Ovary (tissue), 3 donors: Measurements from ENCODE around the gene GRB2.

Source experiments
- CTCF ChIP-seq, 3 donors: fragments of 450-650 bp in 2 of 3; fragments of 200-600 bp in 1 of 3; IDR thresholded peaks; one replicate each; pipeline versions ENCODE4 v1.5.1 to v1.8.0; 2016 to 2022; ENCODE audit warnings: antibody characterized with exemption in 3 of 3, mild to moderate bottlenecking in 1 of 3
- POLR2A ChIP-seq: fragments of 450-650 bp; IDR thresholded peaks from one replicate; pipeline ENCODE4 v1.6.1; 2017; ENCODE audit warnings: antibody characterized with exemption, mild to moderate bottlenecking, moderate library complexity
- donor health status: DM: no; HTN: no; CAD: no.

- TF ChIP-seq CTCF (IDR thresholded peaks at IDR 0.05) (no peak), POLR2A (no peak)
These were observed 12.9 kb downstream of the GRB2 start for GRCh38 chr17:75392559-75392958.
